ENCODE results near the gene CSPG4. TPM values are rescaled to one million over a fixed set of nuclear protein-coding genes. Genes with fewer than 3 reads are reported as not detected.
A peak's percentile ranks its signal among the peaks of the same experiment; 100 is the strongest.
"Not testable (repeated sequence)": the region's sequence is repeated elsewhere in the genome, so short reads cannot be mapped to it uniquely, and the experiment has no call there.

The CSPG4 gene
- total RNA-seq = 100 to 1,000 TPM in 1 of 2 donors, 10 to 100 TPM in 1; 86.8 to 160 TPM
- 10 to 100 TPM; 10.6 to 45.1 TPM for polyA plus RNA-seq
- long read RNA-seq, donor 1, partial matches to known transcripts = 61 of 266 reads
- long read RNA-seq, donor 1, other reads (novel, unspliced or antisense) = 205 of 266 reads
- long read RNA-seq, donor 2, full-length matches to known transcripts = 1 of 142 reads
- long read RNA-seq, donor 2, partial matches to known transcripts = 85 of 142 reads
- long read RNA-seq, donor 2, other reads (novel, unspliced or antisense) = 56 of 142 reads

- intact Hi-C loops (cut with DNase I) = no loop called here
- ATAC-seq (ENCODE audit: low FRiP score) (peak; percentile 79), DNase-seq (peak; percentile 81 to 93)
- Histone ChIP-seq H3K9me3 (ENCODE audit: control insufficient read depth, low read length) (no peaks in the 10 kb centered on the region), H3K27ac (ENCODE audit: low read depth in 1 of 2, low read length in 2 of 2) (peak within 1 kb of the TSS; percentile 88 to 96), H3K4me3 (ENCODE audit: low read length in 2 of 2) (peak within 1 kb of the TSS; percentile 80 to 84), H3K36me3 (ENCODE audit: control insufficient read depth in 1 of 2, insufficient read depth in 2 of 2, low read length in 1 of 2) (no peaks in the 10 kb centered on the region), H3K27me3 (ENCODE audit: control insufficient read depth in 1 of 2, insufficient read depth in 2 of 2, low read length in 1 of 2) (no peaks in the 10 kb centered on the region), H3K4me1 (ENCODE audit: control insufficient read depth in 1 of 2, insufficient read depth in 2 of 2, low read length in 2 of 2) (peaks cover 0 to 2% of the 10 kb centered on the region in 2 donors)
- 4 to 5% methylated on average over 36 of the region's 36 CpGs for WGBS, 2 donors
Observed at GRCh38 chr15:75712668-75713337, at the start of gene CSPG4. CSPG4 (minus strand) TSS chr15:75712848; CDS start chr15:75712755, 93 bp downstream.

DNA sequence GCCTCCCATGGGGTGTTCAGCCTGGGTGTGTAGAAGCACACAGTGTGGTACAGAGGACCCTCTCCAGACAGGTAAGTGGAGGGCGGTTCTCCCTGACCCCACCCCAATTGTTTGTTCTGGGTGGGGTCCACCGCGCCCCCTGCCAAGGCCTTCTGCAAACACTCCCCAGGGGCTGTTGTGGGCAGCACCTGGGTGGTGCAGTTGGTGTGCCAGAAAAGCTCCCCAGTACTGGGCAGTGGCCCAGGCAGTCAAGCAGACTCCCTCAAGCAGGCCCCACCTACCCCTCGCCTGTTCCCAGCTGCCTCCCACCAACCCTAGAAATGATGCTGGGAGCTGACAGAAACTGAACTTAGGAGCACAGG lies 49.7 kb upstream of the CSPG4 start:
- H3K4me3 ChIP-seq (ENCODE audit: low read length in 2 of 2); H3K36me3 ChIP-seq (ENCODE audit: control insufficient read depth in 1 of 2, insufficient read depth in 2 of 2, low read length in 1 of 2); ATAC-seq (ENCODE audit: low FRiP score); H3K9me3 ChIP-seq (ENCODE audit: control insufficient read depth, low read length); intact Hi-C loops (cut with DNase I); H3K27me3 ChIP-seq (ENCODE audit: control insufficient read depth in 1 of 2, insufficient read depth in 2 of 2, low read length in 1 of 2); H3K4me1 ChIP-seq (ENCODE audit: control insufficient read depth in 1 of 2, insufficient read depth in 2 of 2, low read length in 2 of 2); H3K27ac ChIP-seq (ENCODE audit: low read depth in 1 of 2, low read length in 2 of 2); DNase-seq: not testable (repeated sequence)
- WGBS, 2 donors = 82 to 89% methylated on average over 4 of the region's 4 CpGs

DNA sequence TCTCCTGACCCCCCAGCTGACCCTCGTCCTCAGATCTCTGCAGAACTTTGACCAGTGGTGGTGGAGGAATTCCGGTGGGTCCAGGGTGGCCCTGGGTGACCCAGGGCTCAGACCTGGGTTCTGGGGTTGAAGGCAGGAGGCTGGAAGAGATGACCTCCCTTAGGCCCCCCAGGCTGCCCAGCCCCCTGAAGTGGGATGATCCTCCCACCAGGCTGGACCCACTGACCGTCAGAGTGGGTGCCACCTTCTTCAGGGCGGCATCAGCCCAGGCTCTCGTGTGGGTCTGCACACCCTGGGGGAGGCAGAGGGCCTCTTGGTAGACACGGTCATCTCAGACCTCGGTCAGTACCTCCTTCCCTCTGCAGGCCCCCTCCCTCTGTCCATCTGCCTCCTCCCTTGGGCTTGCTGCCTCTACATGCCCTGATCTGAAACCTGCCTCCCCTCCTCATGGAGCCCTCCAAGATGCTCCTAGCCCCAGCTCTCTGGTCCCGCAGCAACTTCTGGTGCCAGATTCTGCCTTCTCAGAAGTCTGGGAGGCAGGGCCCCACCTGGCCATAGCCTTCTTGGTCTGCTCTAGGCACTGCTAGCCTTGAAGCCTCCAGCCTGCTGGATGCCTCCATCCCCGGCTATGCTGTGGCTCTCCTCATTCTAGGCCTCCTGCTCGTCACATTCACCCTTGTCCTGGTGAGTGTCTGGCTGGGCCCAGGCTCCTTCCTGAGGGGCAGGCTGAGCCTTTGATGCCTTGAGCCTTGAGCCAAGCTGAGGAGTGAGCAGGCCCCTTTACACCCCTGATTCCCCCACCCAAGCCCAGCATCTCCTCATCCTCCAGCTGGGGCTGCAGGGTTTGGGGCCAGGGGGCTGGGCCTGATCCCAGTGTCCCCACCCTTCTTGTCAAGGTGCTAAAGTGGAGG lies 49.1 kb upstream of the CSPG4 start:
- H3K9me3 ChIP-seq (ENCODE audit: control insufficient read depth, low read length) = no peaks in the 10 kb centered on the region
- intact Hi-C loops (cut with DNase I) = no loop called here
- H3K4me1 ChIP-seq (ENCODE audit: control insufficient read depth in 1 of 2, insufficient read depth in 2 of 2, low read length in 2 of 2) = no peaks in the 10 kb centered on the region
- no peak overlapping the region for H3K4me3 ChIP-seq (ENCODE audit: low read length in 2 of 2)
- no peak overlapping the region for H3K27ac ChIP-seq (ENCODE audit: low read depth in 1 of 2, low read length in 2 of 2)
- WGBS, 2 donors = 96 to 97% methylated on average over 10 of the region's 10 CpGs
- DNase-seq (no peak), ATAC-seq (ENCODE audit: low FRiP score) (no peak)
- no peaks in the 10 kb centered on the region for H3K27me3 ChIP-seq (ENCODE audit: control insufficient read depth in 1 of 2, insufficient read depth in 2 of 2, low read length in 1 of 2)
- H3K36me3 ChIP-seq (ENCODE audit: control insufficient read depth in 1 of 2, insufficient read depth in 2 of 2, low read length in 1 of 2) = no peaks in the 10 kb centered on the region

DNA sequence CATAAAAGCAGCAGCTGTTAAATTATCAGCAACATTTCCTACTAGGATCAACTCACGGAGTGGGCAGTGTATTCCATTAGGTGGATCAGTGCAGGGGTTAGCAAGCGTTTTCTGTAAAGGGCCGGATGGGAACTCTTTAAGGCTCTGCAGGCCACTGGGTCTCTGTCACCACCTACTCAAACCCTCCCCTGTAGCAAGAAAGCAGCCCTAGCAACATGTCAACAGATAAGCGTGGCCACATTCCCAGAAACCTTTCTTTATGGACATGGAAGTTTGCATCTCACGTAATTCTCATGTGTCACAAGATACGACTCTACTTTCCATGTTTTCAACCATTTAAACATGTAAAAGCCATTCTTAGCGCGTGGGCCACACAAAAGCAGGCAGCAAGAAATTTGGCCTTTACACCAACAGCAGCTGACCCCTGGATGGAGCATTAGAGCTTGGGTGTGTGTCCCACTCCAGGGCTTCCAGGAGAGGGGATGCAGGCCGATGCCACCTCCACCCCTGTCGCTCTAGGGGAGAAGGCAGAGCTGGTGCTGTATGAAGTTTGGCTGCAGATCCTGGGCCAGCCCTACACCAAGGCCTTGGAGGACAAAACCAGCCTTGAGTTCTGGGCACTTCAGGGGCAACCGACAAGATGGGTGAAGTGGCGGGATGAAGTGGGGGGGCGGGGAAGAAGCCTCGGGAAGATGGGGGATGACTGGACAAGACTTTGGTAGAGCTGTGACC lies 48.2 kb upstream of the CSPG4 start:
- Histone ChIP-seq H3K27me3 (ENCODE audit: control insufficient read depth in 1 of 2, insufficient read depth in 2 of 2, low read length in 1 of 2) (no peaks in the 10 kb centered on the region), H3K4me1 (ENCODE audit: control insufficient read depth in 1 of 2, insufficient read depth in 2 of 2, low read length in 2 of 2) (no peaks in the 10 kb centered on the region), H3K36me3 (ENCODE audit: control insufficient read depth in 1 of 2, insufficient read depth in 2 of 2, low read length in 1 of 2) (no peaks in the 10 kb centered on the region), H3K9me3 (ENCODE audit: control insufficient read depth, low read length) (no peaks in the 10 kb centered on the region), H3K27ac (ENCODE audit: low read depth in 1 of 2, low read length in 2 of 2) (no peak overlapping the region), H3K4me3 (ENCODE audit: low read length in 2 of 2) (no peak overlapping the region)
- WGBS, 2 donors = 86 to 87% methylated on average over 14 of the region's 14 CpGs
- intact Hi-C loops (cut with DNase I) = no loop called here
- ATAC-seq (ENCODE audit: low FRiP score) (no peak), DNase-seq (no peak)

- H3K27ac ChIP-seq (ENCODE audit: low read depth in 1 of 2, low read length in 2 of 2); H3K36me3 ChIP-seq (ENCODE audit: control insufficient read depth in 1 of 2, insufficient read depth in 2 of 2, low read length in 1 of 2); intact Hi-C loops (cut with DNase I); H3K4me1 ChIP-seq (ENCODE audit: control insufficient read depth in 1 of 2, insufficient read depth in 2 of 2, low read length in 2 of 2); H3K27me3 ChIP-seq (ENCODE audit: control insufficient read depth in 1 of 2, insufficient read depth in 2 of 2, low read length in 1 of 2); H3K9me3 ChIP-seq (ENCODE audit: control insufficient read depth, low read length); ATAC-seq (ENCODE audit: low FRiP score); H3K4me3 ChIP-seq (ENCODE audit: low read length in 2 of 2): not testable (repeated sequence)
- peak in 1 of 2 donors; percentile 40 for DNase-seq
- WGBS, 2 donors = 97 to 99% methylated on average over 5 to 7 of the region's 7 CpGs
Observed at GRCh38 chr15:75760131-75760520, 47.5 kb upstream of the CSPG4 start.

- intact Hi-C loops (cut with DNase I) = no loop called here
- H3K27ac ChIP-seq (ENCODE audit: low read depth in 1 of 2, low read length in 2 of 2) = no peak overlapping the region
- no peaks in the 10 kb centered on the region for H3K36me3 ChIP-seq (ENCODE audit: control insufficient read depth in 1 of 2, insufficient read depth in 2 of 2, low read length in 1 of 2)
- ATAC-seq (ENCODE audit: low FRiP score) = no peak
- 68 to 76% methylated on average over 2 of the region's 2 CpGs for WGBS, 2 donors
- H3K4me3 ChIP-seq (ENCODE audit: low read length in 2 of 2) = no peak overlapping the region
- DNase-seq = no peak
- H3K27me3 ChIP-seq (ENCODE audit: control insufficient read depth in 1 of 2, insufficient read depth in 2 of 2, low read length in 1 of 2) = no peaks in the 10 kb centered on the region
- H3K4me1 ChIP-seq (ENCODE audit: control insufficient read depth in 1 of 2, insufficient read depth in 2 of 2, low read length in 2 of 2) = no peaks in the 10 kb centered on the region
- no peaks in the 10 kb centered on the region for H3K9me3 ChIP-seq (ENCODE audit: control insufficient read depth, low read length)
Observed at GRCh38 chr15:75759416-75760130, 46.9 kb upstream of the CSPG4 start.

- Histone ChIP-seq H3K4me1 (ENCODE audit: control insufficient read depth in 1 of 2, insufficient read depth in 2 of 2, low read length in 2 of 2) (no peaks in the 10 kb centered on the region), H3K27ac (ENCODE audit: low read depth in 1 of 2, low read length in 2 of 2) (peak overlapping the region in 1 of 2 donors; percentile 65), H3K4me3 (ENCODE audit: low read length in 2 of 2) (peak overlapping the region; percentile 15 to 35), H3K9me3 (ENCODE audit: control insufficient read depth, low read length) (no peaks in the 10 kb centered on the region), H3K27me3 (ENCODE audit: control insufficient read depth in 1 of 2, insufficient read depth in 2 of 2, low read length in 1 of 2) (no peaks in the 10 kb centered on the region), H3K36me3 (ENCODE audit: control insufficient read depth in 1 of 2, insufficient read depth in 2 of 2, low read length in 1 of 2) (no peaks in the 10 kb centered on the region)
- DNase-seq = peak; percentile 93 to 95
- WGBS, 2 donors = 2% methylated on average over 34 to 35 of the region's 35 CpGs
- peak; percentile 96 for ATAC-seq (ENCODE audit: low FRiP score)
- intact Hi-C loops (cut with DNase I) = no loop called here
Observed at GRCh38 chr15:75758071-75758872, 45.6 kb upstream of the CSPG4 start.
